Thyroid gland (tissue), 4 donors: ENCODE measurements around the gene YIPF2. TPM values are rescaled to one million over a fixed set of nuclear protein-coding genes. Genes with fewer than 3 reads are reported as not detected.

Experiments used
- DNase-seq, 2 donors: peaks; one replicate each; pipeline ENCODE4 v3.0.0-alpha.2; 2019
- H3K27ac ChIP-seq, 3 donors: fragments of 200-600 bp; sonication (generic); 1 replicate in 2 of 3; 2 replicates in 1 of 3; pipeline ENCODE4 v1.5.1; 2016 to 2019; ENCODE audit warnings: mild to moderate bottlenecking in 1 of 3, moderate library complexity in 1 of 3
- H3K27me3 ChIP-seq: fragments of 200-600 bp; sonication (generic); one replicate; pipeline ENCODE4 v1.5.1; 2019
- H3K36me3 ChIP-seq, 2 donors: fragments of 200-600 bp; sonication (generic); one replicate each; pipeline ENCODE4 v1.5.1; 2016 to 2019
- H3K4me1 ChIP-seq, 2 donors: fragments of 200-600 bp; sonication (generic); one replicate each; pipeline ENCODE4 v1.5.1; 2017 to 2019
- H3K4me3 ChIP-seq, 3 donors: fragments of 200-600 bp; sonication (generic); replicated peaks in 1 of 3; 1 replicate in 2 of 3; 2 replicates in 1 of 3; pipeline ENCODE4 v1.5.1; 2016; ENCODE audit warnings: mild to moderate bottlenecking in 1 of 3
- H3K9me3 ChIP-seq: fragments of 200-600 bp; sonication (generic); one replicate; pipeline ENCODE4 v1.5.1; 2017
- CTCF ChIP-seq, 6 experiments: fragments of 200-600 bp in 3 of 6; fragments of 450-650 bp in 3 of 6; sonication (generic) in 3 of 6; IDR thresholded peaks; one replicate each; pipeline ENCODE4 v1.5.1; 2016 to 2019; ENCODE audit warnings: antibody characterized with exemption in 6 of 6, mild to moderate bottlenecking in 2 of 6, inconsistent platforms in 1 of 6, moderate library complexity in 1 of 6
- POLR2A ChIP-seq, 2 donors: fragments of 450-650 bp; IDR thresholded peaks; one replicate each; pipeline ENCODE4 v1.6.1; 2017; ENCODE audit warnings: antibody characterized with exemption in 2 of 2, mild to moderate bottlenecking in 2 of 2, moderate library complexity in 1 of 2
- WGBS, 2 donors: methylation state at CpG; one replicate each; pipeline ENCODE4 v1.1.5; 2017; 5-methylcytosine and 5-hydroxymethylcytosine counted together
- intact Hi-C: fragments of 100-400 bp; cut with DNase I; formaldehyde crosslinking; loops from one replicate; pipeline ENCODE4 v1.15.1; 2023
- total RNA-seq, 4 donors: library from RNA; depleted of rRNA; stranded (reverse); fragments of >200 nt; gene quantifications; one replicate each; pipeline ENCODE4 v1.2.3, GENCODE V29; 2016

The YIPF2 gene
- total RNA-seq, result 100 to 1,000 TPM in 2 of 4 donors, 10 to 100 TPM in 2; 85.1 to 127 (median 104) TPM

DNA sequence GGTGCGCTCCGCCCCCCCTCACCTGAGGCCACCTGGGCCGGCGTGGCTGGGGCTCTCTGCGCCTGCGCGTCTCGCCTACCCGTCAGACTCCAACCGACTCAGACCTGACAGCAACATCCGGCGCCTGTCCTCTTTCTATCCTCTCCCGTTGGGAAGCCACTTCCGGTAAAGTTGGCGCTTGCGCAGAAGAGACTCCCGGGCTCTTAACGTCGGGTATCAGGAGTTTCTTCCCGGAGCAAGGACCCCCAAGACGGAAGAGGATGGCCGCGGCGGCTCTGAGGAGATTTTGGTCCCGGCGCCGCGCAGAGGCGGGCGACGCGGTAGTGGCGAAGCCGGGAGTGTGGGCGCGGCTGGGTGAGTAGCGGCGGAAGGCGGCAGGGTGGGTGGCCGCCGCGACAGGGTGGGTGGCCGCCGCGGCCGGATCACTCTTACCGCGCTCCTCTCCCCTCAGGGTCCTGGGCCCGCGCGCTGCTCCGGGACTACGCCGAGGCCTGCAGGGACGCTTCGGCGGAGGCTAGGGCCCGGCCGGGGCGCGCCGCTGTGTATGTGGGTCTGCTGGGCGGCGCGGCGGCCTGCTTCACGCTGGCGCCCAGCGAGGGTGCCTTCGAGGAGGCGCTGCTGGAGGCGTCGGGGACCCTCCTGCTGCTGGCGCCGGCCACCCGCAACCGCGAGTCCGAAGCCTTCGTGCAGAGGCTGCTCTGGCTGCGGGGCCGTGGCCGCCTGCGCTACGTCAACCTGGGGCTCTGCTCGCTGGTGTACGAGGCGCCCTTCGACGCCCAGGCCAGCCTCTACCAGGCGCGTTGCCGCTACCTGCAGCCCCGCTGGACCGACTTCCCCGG, at the start of gene YIPF2, which contains the start of gene TIMM29:
TSS of gene YIPF2 (minus strand) at position 77 of the 839 bp plus-strand sequence. CDS start 229 bp downstream, outside the sequence.
TSS of gene TIMM29 (plus strand) at position 249 of the 839 bp plus-strand sequence. CDS start at position 261, 12 bp downstream.
- intact Hi-C loops, result loop anchor here (10.0 kb wide), 1 partner anchor 54 kb away; the partner anchor contains the start of gene CARM1
- peaks cover 6 to 10% of the 10 kb centered on the region in 2 donors for H3K36me3 ChIP-seq
- 0 to 1% methylated on average over 15 to 16 of the region's 96 CpGs for WGBS, 2 donors

DNA sequence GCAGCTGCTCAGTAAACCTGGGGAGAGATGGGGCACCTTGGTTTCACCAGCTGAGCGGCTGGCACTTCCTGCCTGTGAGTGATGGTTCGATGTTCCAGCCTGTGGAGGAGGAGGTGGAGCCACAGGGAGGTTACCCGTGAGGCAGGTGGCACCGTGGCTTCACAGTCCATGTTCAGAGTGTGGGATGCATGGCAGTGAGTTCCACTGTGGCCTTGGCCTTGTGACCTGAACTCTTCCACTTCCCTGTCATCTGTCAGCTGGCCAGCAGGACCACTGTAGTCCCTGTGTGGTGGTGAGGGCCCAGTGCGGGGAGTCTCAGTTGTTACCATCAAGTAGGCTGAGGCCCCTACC, 49.3 kb upstream of the YIPF2 start:
- Histone ChIP-seq H3K27ac (no peak overlapping the region), H3K9me3 (no peaks in the 10 kb centered on the region), H3K4me3 (no peak overlapping the region), H3K4me1 (peaks cover 22 to 36% of the 10 kb centered on the region in 2 donors), H3K27me3 (no peaks in the 10 kb centered on the region), H3K36me3 (no peaks in the 10 kb centered on the region)
- no peak for DNase-seq
- intact Hi-C loops, result no loop called here
- WGBS, 2 donors, result 71 to 80% methylated on average over 4 to 5 of the region's 5 CpGs
- TF ChIP-seq POLR2A (IDR thresholded peaks at IDR 0.05), result no peak
- no peak for TF ChIP-seq CTCF (IDR thresholded peaks at IDR 0.05)

More for the DNA sequence above, at the start of gene YIPF2, which contains the start of gene TIMM29:
- peak; percentile 99 for DNase-seq
- no peaks in the 10 kb centered on the region for H3K27me3 ChIP-seq
- no peaks in the 10 kb centered on the region for H3K9me3 ChIP-seq
- peak within 1 kb of the TSS; percentile 71 to 95 (median 94) for H3K4me3 ChIP-seq
- TF ChIP-seq POLR2A (IDR thresholded peaks at IDR 0.05) (peak; percentile 4 to 75), CTCF (IDR thresholded peaks at IDR 0.05) (peak in 1 of 6 experiments; percentile 9)
- H3K27ac ChIP-seq, result peak within 1 kb of the TSS; percentile 64 to 75 (median 74)
- H3K4me1 ChIP-seq, result peaks cover 15 to 19% of the 10 kb centered on the region in 2 donors

DNA sequence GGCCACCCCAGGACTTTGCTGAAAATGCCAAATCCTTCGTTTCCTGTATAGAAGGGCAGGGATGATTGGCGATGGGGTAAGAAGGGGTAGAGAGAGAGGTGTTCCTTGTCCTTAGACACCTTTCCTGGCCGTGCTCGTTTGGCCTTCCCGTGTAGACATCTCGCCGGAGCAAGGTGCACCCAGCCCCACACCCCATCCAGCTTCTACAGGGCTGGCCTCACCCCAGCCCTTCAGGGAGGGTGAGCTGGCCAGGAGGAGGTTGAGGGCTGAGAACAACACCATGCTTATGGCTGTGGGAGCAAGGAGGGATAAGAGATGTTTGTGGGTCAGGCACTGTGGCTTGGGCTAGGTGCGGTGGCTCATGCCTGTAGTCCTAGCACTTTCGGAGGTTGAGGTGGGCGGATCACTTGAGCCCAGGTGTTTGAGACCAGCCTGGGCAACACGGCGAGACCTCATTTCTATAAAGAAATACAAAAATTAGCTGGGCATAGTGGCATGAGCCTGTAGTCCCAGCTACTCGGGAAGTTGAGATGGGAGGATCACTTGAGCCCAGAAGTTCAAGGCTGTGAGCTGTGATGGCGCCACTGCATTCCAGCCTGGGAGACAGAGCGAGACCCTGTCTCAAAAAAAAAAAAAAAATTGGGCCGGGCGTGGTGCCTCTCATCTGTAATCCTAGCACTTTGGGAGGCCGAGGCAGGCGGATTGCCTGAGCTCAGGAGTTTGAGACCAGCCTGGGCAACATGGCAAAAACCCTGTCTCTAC, 47.9 kb upstream of the YIPF2 start:
- Histone ChIP-seq H3K27ac (peak overlapping the region; percentile 59 to 71 (median 60)), H3K4me1 (peaks cover 22 to 36% of the 10 kb centered on the region in 2 donors), H3K27me3 (no peaks in the 10 kb centered on the region), H3K9me3 (no peaks in the 10 kb centered on the region), H3K4me3 (no peak overlapping the region), H3K36me3 (no peaks in the 10 kb centered on the region)
- intact Hi-C loops, result no loop called here
- WGBS, 2 donors, result 67 to 82% methylated on average over 17 to 18 of the region's 19 CpGs
- DNase-seq, result peak in 1 of 2 donors; percentile 22
- TF ChIP-seq CTCF (IDR thresholded peaks at IDR 0.05) (no peak), POLR2A (IDR thresholded peaks at IDR 0.05) (no peak)

GRCh38 chr19:10975374-10976130, 47.1 kb upstream of the YIPF2 start:
- Histone ChIP-seq H3K27me3 (no peaks in the 10 kb centered on the region), H3K27ac (peak overlapping the region; percentile 59 to 71 (median 60)), H3K4me1 (peaks cover 17 to 31% of the 10 kb centered on the region in 2 donors), H3K9me3 (no peaks in the 10 kb centered on the region), H3K4me3 (no peak overlapping the region), H3K36me3 (no peaks in the 10 kb centered on the region)
- peak; percentile 60 to 73 for DNase-seq
- TF ChIP-seq POLR2A (IDR thresholded peaks at IDR 0.05) (no peak), CTCF (IDR thresholded peaks at IDR 0.05) (no peak)
- intact Hi-C loops, result no loop called here
- WGBS, 2 donors, result 54 to 62% methylated on average over 19 of the region's 19 CpGs
